SU-DHL-6 (cell line): ENCODE data around the gene SLU7.

Experiments
- H2AFZ ChIP-seq: fragments of 200-600 bp; sonication (generic); 2 replicates; pipeline ENCODE4 v1.6.1; 2014; ENCODE audit warnings: low read depth, mild to moderate bottlenecking, moderate library complexity, mixed read lengths, antibody characterized with exemption, low read length; ENCODE audit not compliant: severe bottlenecking
- H3F3A ChIP-seq: fragments of 200-600 bp; shearing (Covaris generic); 2 replicates; pipeline ENCODE4 v1.6.0; 2016; ENCODE audit warnings: antibody characterized with exemption, mild to moderate bottlenecking; ENCODE audit not compliant: insufficient read depth
- H3K27ac ChIP-seq: fragments of 200-600 bp; sonication (generic); 2 replicates; pipeline ENCODE4 v1.5.1; 2016; ENCODE audit warnings: low read depth, mild to moderate bottlenecking, low read length, moderate library complexity, mixed read lengths
- H3K27me3 ChIP-seq: fragments of 200-600 bp; sonication (generic), shearing (Covaris generic); 2 replicates; pipeline ENCODE4 v1.6.0; 2014; ENCODE audit warnings: mild to moderate bottlenecking, low read length
- H3K36me3 ChIP-seq: fragments of 200-600 bp; sonication (generic); 2 replicates; pipeline ENCODE4 v1.6.1; 2014; ENCODE audit warnings: mild to moderate bottlenecking, low read length, mixed read lengths
- H3K4me2 ChIP-seq: fragments of 300-600, 200-600 bp; shearing (Covaris generic), sonication (generic); 2 replicates; pipeline ENCODE4 v1.6.0; 2014; ENCODE audit warnings: low read length, low read depth, mild to moderate bottlenecking; ENCODE audit not compliant: poor library complexity, severe bottlenecking
- H3K4me3 ChIP-seq: fragments of 200-600 bp; sonication (generic); 2 replicates; pipeline ENCODE4 v1.5.1; 2014; ENCODE audit warnings: antibody characterized with exemption, low read length, mild to moderate bottlenecking, mixed read lengths; ENCODE audit not compliant: insufficient read depth, poor library complexity, severe bottlenecking
- H3K79me2 ChIP-seq: fragments of 200-600 bp; sonication (generic); 2 replicates; pipeline ENCODE4 v1.6.1; 2014; ENCODE audit warnings: mild to moderate bottlenecking, low read length, moderate library complexity; ENCODE audit not compliant: insufficient read depth
- H3K9ac ChIP-seq: fragments of 200-600 bp; sonication (generic); 2 replicates; pipeline ENCODE4 v1.7.0; 2014; ENCODE audit warnings: mild to moderate bottlenecking, low read length
- H3K9me2 ChIP-seq: fragments of 200-600 bp; sonication (generic); replicated peaks from 2 replicates; pipeline ENCODE4 v1.6.1; 2014; ENCODE audit warnings: low read length; ENCODE audit not compliant: insufficient read depth
- H3K9me3 ChIP-seq: fragments of 200-600 bp; sonication (generic); 2 replicates; pipeline ENCODE4 v1.6.1; 2014; ENCODE audit warnings: low read length, mixed read lengths; ENCODE audit not compliant: insufficient read depth
- H4K20me1 ChIP-seq: fragments of 200-600 bp; sonication (generic); 2 replicates; pipeline ENCODE4 v1.6.1; 2014; ENCODE audit warnings: low read depth, mild to moderate bottlenecking, antibody characterized with exemption, low read length, moderate library complexity, mixed read lengths
- EZH2phosphoT487 ChIP-seq: fragments of 200-600 bp; sonication (generic), shearing (Covaris generic); conservative IDR thresholded peaks from 2 replicates; pipeline ENCODE4 v1.6.1; 2018; ENCODE audit warnings: mild to moderate bottlenecking, antibody characterized with exemption, low read length, moderate library complexity, mixed read lengths
- TF ChIP-seq, protein P1 (sequence below): fragments of 200-600 bp; sonication (generic); IDR thresholded peaks from one replicate; pipeline ENCODE4 v1.5.1; 2017; ENCODE audit warnings: antibody characterized with exemption, mild to moderate bottlenecking, low read length, moderate library complexity; ENCODE audit not compliant: insufficient read depth, poor library complexity, severe bottlenecking

SLU7 gene

DNA sequence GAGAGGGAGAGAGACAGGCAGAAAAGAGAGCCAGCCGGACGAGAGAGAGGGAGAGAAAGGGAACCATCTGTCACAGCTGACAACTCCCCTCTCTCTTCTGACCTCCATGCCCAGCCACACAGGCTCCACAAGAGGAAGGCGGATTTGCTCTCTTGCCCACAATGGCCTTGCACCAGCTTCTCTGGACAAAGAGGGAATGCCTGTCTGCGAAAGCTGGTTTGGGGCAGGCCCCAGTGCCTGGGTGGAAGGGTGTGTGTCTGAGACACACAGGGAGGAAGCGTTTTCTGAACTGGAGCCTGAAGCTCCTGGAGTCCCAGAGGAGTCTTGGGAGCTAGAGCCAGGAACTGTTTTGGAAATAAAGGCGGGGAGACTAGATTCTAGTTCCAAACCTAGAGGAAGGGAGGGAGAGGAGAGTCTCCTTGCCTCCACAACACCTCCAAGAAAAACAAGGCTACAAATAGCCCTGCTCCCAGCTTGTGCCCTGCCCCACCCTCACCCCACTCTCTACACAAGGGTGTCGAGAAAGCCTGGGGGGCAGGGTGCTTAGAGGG is 60.9 kb downstream of the SLU7 start:
- no peaks in the 10 kb centered on the region for H3K9me2 ChIP-seq
- H3K4me3 ChIP-seq = no peak overlapping the region
- H3K9ac ChIP-seq = no peak overlapping the region
- no peak overlapping the region for H3K4me2 ChIP-seq
- no peaks in the 10 kb centered on the region for H3F3A ChIP-seq
- H2AFZ ChIP-seq = no peak overlapping the region
- no peaks in the 10 kb centered on the region for H4K20me1 ChIP-seq
- no peak for TF ChIP-seq EZH2phosphoT487
- TF ChIP-seq, protein P1, sequence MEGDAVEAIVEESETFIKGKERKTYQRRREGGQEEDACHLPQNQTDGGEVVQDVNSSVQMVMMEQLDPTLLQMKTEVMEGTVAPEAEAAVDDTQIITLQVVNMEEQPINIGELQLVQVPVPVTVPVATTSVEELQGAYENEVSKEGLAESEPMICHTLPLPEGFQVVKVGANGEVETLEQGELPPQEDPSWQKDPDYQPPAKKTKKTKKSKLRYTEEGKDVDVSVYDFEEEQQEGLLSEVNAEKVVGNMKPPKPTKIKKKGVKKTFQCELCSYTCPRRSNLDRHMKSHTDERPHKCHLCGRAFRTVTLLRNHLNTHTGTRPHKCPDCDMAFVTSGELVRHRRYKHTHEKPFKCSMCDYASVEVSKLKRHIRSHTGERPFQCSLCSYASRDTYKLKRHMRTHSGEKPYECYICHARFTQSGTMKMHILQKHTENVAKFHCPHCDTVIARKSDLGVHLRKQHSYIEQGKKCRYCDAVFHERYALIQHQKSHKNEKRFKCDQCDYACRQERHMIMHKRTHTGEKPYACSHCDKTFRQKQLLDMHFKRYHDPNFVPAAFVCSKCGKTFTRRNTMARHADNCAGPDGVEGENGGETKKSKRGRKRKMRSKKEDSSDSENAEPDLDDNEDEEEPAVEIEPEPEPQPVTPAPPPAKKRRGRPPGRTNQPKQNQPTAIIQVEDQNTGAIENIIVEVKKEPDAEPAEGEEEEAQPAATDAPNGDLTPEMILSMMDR = no peak
- H3K27ac ChIP-seq = no peak overlapping the region
- H3K36me3 ChIP-seq = no peaks in the 10 kb centered on the region
- no peaks in the 10 kb centered on the region for H3K27me3 ChIP-seq
- no peaks in the 10 kb centered on the region for H3K79me2 ChIP-seq
- no peaks in the 10 kb centered on the region for H3K9me3 ChIP-seq

DNA sequence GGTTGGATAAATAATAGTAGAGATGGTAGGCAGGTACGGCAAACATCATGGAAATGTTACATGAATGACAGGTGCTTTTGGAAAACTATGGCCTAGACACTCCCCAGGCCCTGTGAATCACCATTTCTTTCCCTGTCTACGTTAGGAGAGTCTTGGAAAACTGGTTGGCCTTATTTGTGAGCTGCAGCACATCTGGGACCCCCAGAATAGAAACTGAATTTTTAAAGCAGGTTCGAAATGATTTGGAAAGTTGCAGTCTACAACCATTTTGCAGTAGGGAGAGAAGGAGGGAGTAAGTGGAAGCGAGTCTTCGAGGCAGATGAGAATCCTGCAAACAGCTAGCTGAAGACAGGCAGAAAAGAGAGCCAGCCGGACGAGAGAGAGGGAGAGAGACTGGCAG is 61.5 kb downstream of the SLU7 start:
- no peak overlapping the region for H3K9ac ChIP-seq
- no peaks in the 10 kb centered on the region for H3F3A ChIP-seq
- no peak overlapping the region for H3K4me3 ChIP-seq
- no peaks in the 10 kb centered on the region for H4K20me1 ChIP-seq
- H3K79me2 ChIP-seq = no peaks in the 10 kb centered on the region
- H3K27ac ChIP-seq = no peak overlapping the region
- H3K4me2 ChIP-seq = no peak overlapping the region
- H3K9me2 ChIP-seq = no peaks in the 10 kb centered on the region
- H3K9me3 ChIP-seq = no peaks in the 10 kb centered on the region
- H2AFZ ChIP-seq = no peak overlapping the region
- no peaks in the 10 kb centered on the region for H3K36me3 ChIP-seq
- TF ChIP-seq, protein P1 = no peak
- no peak for TF ChIP-seq EZH2phosphoT487
- no peaks in the 10 kb centered on the region for H3K27me3 ChIP-seq

DNA sequence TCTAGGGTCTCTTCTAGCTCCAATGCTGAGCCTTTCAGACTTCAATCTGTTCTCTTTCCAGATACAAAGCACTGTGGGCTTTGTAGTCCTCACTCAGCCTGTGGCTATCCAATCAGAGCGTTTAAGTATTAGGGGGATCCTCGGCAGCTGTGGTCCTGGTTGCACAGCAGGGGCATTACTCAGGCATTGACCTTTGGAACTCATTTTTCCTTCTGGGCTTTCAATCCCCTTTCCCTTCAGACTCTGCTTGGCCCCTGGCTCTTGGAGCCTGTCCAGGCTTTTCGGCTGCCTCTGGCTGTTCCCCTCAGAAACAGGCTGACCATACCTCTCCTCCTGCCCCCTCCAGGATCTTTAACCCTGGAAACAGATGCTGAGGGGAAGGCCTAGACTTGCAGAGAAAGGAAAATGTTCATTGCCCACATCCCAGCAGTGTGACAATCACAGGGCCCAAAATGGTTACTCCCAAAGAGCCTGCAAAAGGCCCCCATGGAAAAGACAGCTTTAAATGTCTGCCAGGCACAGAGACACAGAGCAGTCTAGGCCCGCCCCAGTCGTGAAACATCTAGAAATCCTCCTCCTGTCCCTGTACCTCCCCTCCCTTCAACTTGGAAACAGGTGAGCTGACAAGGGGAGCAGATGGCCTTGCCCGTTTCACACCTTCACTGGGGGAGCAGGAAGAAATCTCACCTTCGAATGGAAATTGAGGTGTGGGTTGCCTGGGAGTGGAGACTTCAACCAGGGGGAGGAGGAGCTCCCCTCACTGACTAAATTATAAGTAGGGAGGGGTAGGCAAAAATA is 62.1 kb downstream of the SLU7 start:
- H3K27ac ChIP-seq = no peak overlapping the region
- H3K79me2 ChIP-seq = no peaks in the 10 kb centered on the region
- TF ChIP-seq EZH2phosphoT487 = no peak
- TF ChIP-seq, protein P1 = no peak
- no peaks in the 10 kb centered on the region for H3K9me2 ChIP-seq
- no peaks in the 10 kb centered on the region for H4K20me1 ChIP-seq
- H2AFZ ChIP-seq = no peak overlapping the region
- no peaks in the 10 kb centered on the region for H3K36me3 ChIP-seq
- H3K9me3 ChIP-seq = no peaks in the 10 kb centered on the region
- H3K4me2 ChIP-seq = no peak overlapping the region
- no peak overlapping the region for H3K4me3 ChIP-seq
- no peaks in the 10 kb centered on the region for H3F3A ChIP-seq
- no peaks in the 10 kb centered on the region for H3K27me3 ChIP-seq
- no peak overlapping the region for H3K9ac ChIP-seq
